Cardiac muscle cell (in vitro differentiated cells and primary cell): ENCODE measurements around the gene AMZ1. TPM values are rescaled to one million over a fixed set of nuclear protein-coding genes. Genes with fewer than 3 reads are reported as not detected.
"Not testable (repeated sequence)": the region's sequence is repeated elsewhere in the genome, so short reads cannot be mapped to it uniquely, and the experiment has no call there.

ENCODE experiments used
- DNase-seq, 2 donors: peaks; one replicate each; pipeline versions ENCODE4 v3.0.0 to v3.0.0-alpha.2; 2010 to 2017; ENCODE audit warnings: low read depth in 1 of 2, low spot score in 1 of 2
- H3K27ac ChIP-seq: fragments of 200-600 bp; sonication (generic); 2 replicates; pipeline ENCODE4 v1.5.1; 2016
- H3K27me3 ChIP-seq: fragments of 200-600 bp; sonication (generic); 2 replicates; pipeline ENCODE4 v1.6.0; 2016; ENCODE audit warnings: control low read depth
- H3K36me3 ChIP-seq: fragments of 200-600 bp; sonication (generic); 2 replicates; pipeline ENCODE4 v1.5.1; 2016; ENCODE audit warnings: control low read depth
- H3K4me1 ChIP-seq: fragments of 200-600 bp; sonication (generic); 2 replicates; pipeline ENCODE4 v1.8.1; 2017; ENCODE audit warnings: low read depth, mild to moderate bottlenecking, mixed run types
- H3K4me3 ChIP-seq: fragments of 200-600 bp; sonication (generic); 2 replicates; pipeline ENCODE4 v1.5.1; 2016; ENCODE audit warnings: mild to moderate bottlenecking
- H3K9me3 ChIP-seq: fragments of 200-600 bp; sonication (generic); 2 replicates; pipeline ENCODE4 v1.5.1; 2017; ENCODE audit warnings: low read depth, mild to moderate bottlenecking, control low read depth
- CTCF ChIP-seq: IDR thresholded peaks from 2 replicates; pipeline ENCODE4 v1.5.1; 2012; ENCODE audit warnings: low read depth, mild to moderate bottlenecking, low read length
- polyA plus RNA-seq: library from polyadenylated mRNA; unstranded; fragments of >200 nt; fragmentation: Nextera tagmentation; extraction: Ambion mirVana; gene quantifications from 2 replicates; pipeline ENCODE4 v1.2.1, GENCODE V29; 2016
- total RNA-seq: library from RNA; depleted of rRNA; stranded (reverse); fragments of >200 nt; gene quantifications from 2 replicates; pipeline ENCODE4 v1.2.3, GENCODE V29; 2016

Gene AMZ1
- total and polyA plus RNA-seq, 2 experiments from 2014 or later = 0.80 to 1.6 TPM

- Histone ChIP-seq H3K27me3 (no peaks in the 10 kb centered on the region), H3K36me3 (no peaks in the 10 kb centered on the region), H3K27ac (no peak overlapping the region), H3K4me1 (peaks cover 21% of the 10 kb centered on the region), H3K9me3 (no peaks in the 10 kb centered on the region), H3K4me3 (no peak overlapping the region)
- no peak for TF ChIP-seq CTCF
- DNase-seq = no peak
Observed at GRCh38 chr7:2721842-2722241, 33.8 kb downstream of the AMZ1 start.

GRCh38 chr7:2722591-2722990 lies 34.6 kb downstream of the AMZ1 start:
- DNase-seq = no peak
- TF ChIP-seq CTCF = no peak
- Histone ChIP-seq H3K36me3 (peaks cover 2% of the 10 kb centered on the region), H3K27me3 (no peaks in the 10 kb centered on the region), H3K4me3 (no peak overlapping the region), H3K4me1 (peaks cover 13% of the 10 kb centered on the region), H3K9me3 (no peaks in the 10 kb centered on the region), H3K27ac (no peak overlapping the region)

GRCh38 chr7:2723138-2723850 lies 35.3 kb downstream of the AMZ1 start:
- peaks cover 10% of the 10 kb centered on the region for H3K4me1 ChIP-seq
- DNase-seq = no peak

GRCh38 chr7:2724036-2724435 lies 36.0 kb downstream of the AMZ1 start:
- H3K4me1 ChIP-seq = peaks cover 11% of the 10 kb centered on the region
- H3K27ac ChIP-seq, H3K27me3 ChIP-seq, H3K36me3 ChIP-seq, DNase-seq, H3K9me3 ChIP-seq, H3K4me3 ChIP-seq: not testable (repeated sequence)

More at GRCh38 chr7:2723138-2723850, 35.3 kb downstream of the AMZ1 start:
- no peak for TF ChIP-seq CTCF
- H3K27ac ChIP-seq = no peak overlapping the region
- H3K9me3 ChIP-seq = no peaks in the 10 kb centered on the region
- no peak overlapping the region for H3K4me3 ChIP-seq
- no peaks in the 10 kb centered on the region for H3K27me3 ChIP-seq
- H3K36me3 ChIP-seq = peaks cover 2% of the 10 kb centered on the region

- no peak for DNase-seq
- no peak for TF ChIP-seq CTCF
Observed at GRCh38 chr7:2724453-2725177, 36.6 kb downstream of the AMZ1 start.

More at GRCh38 chr7:2724453-2725177, 36.6 kb downstream of the AMZ1 start:
- Histone ChIP-seq H3K4me3 (no peak overlapping the region), H3K36me3 (peaks cover 2% of the 10 kb centered on the region), H3K4me1 (peaks cover 13% of the 10 kb centered on the region), H3K27ac (no peak overlapping the region), H3K27me3 (no peaks in the 10 kb centered on the region), H3K9me3 (no peaks in the 10 kb centered on the region)
